PC-9 (cell line): ENCODE measurements around the gene HSF2.

Source experiments
- CTCF ChIP-seq: fragments of 200-600 bp; sonication (generic); conservative IDR thresholded peaks from 2 replicates; pipeline ENCODE4 v1.6.1; 2017; ENCODE audit warnings: mixed run types, antibody characterized with exemption, mild to moderate bottlenecking, moderate library complexity
- EZH2 ChIP-seq: fragments of 200-600 bp; sonication (generic); IDR thresholded peaks from 2 replicates; pipeline ENCODE4 v1.8.0; 2017; ENCODE audit warnings: antibody characterized with exemption, low read depth

GRCh38 chr6:122406187-122406586 is 6.7 kb downstream of the HSF2 start:
- TF ChIP-seq CTCF, result no peak
- no peak for TF ChIP-seq EZH2
